H1 (cell line): ENCODE data around the gene OR10H1. TPM values are rescaled to one million over a fixed set of nuclear protein-coding genes. Genes with fewer than 3 reads are reported as not detected.

Experiments
- CTCF ChIA-PET: fragments of 300-600 bp; sonication (Branson Sonifier 250); formaldehyde crosslinking; loops from one replicate; lab custom pipeline; 2021; ENCODE audit not compliant: partially characterized antibody; lab: Charles Lee
- POLR2A ChIA-PET: fragments of 300-600 bp; sonication (Branson Sonifier 250); formaldehyde crosslinking; loops from one replicate; lab custom pipeline; 2021; ENCODE audit warnings: inconsistent platforms; ENCODE audit not compliant: partially characterized antibody; lab: Charles Lee
- DNase-seq, 2 experiments: peaks; one replicate each; pipeline versions ENCODE4 v3.0.0 to v3.0.0-alpha.2; 2010 to 2022; ENCODE audit warnings: low spot score in 2 of 2, low read depth in 1 of 2, mixed read lengths in 1 of 2
- FAIRE-seq: peaks from 2 replicates; lab custom pipeline; 2011; peaks lifted over from hg19 to GRCh38; lab: Jason Lieb, UNC
- H2AFZ ChIP-seq: 2 replicates; pipeline ENCODE4 v1.8.1; 2012; ENCODE audit warnings: low read length, inconsistent platforms
- H2AK5ac ChIP-seq: 2 replicates; pipeline ENCODE4 v1.6.1; 2013; ENCODE audit warnings: low read depth, low read length
- H2BK120ac ChIP-seq: replicated peaks from 2 replicates; pipeline ENCODE3; 2013; ENCODE audit warnings: low read depth, low read length, inconsistent platforms
- H2BK12ac ChIP-seq: 2 replicates; pipeline ENCODE4 v1.6.1; 2013; ENCODE audit warnings: low read depth, low read length
- H2BK15ac ChIP-seq: 2 replicates; pipeline ENCODE4 v1.6.1; 2013; ENCODE audit warnings: low read length
- H2BK20ac ChIP-seq: 2 replicates; pipeline ENCODE4 v1.6.1; 2013; ENCODE audit warnings: low read length
- H2BK5ac ChIP-seq: 2 replicates; pipeline ENCODE4 v1.6.1; 2013; ENCODE audit warnings: low read depth, low read length
- H3K14ac ChIP-seq: 2 replicates; pipeline ENCODE4 v1.6.1; 2013; ENCODE audit warnings: inconsistent platforms; ENCODE audit not compliant: insufficient read length
- H3K18ac ChIP-seq: 2 replicates; pipeline ENCODE4 v1.6.1; 2013; ENCODE audit warnings: low read length; ENCODE audit errors: extremely low read depth
- H3K23ac ChIP-seq: 2 replicates; pipeline ENCODE4 v1.6.1; 2013; ENCODE audit warnings: inconsistent platforms; ENCODE audit not compliant: insufficient read length
- H3K23me2 ChIP-seq: 2 replicates; pipeline ENCODE4 v1.6.1; 2013; ENCODE audit warnings: low read depth, low read length
- H3K27ac ChIP-seq: 2 replicates; pipeline ENCODE4 v1.6.1; 2011; ENCODE audit warnings: low read depth, low read length, inconsistent platforms
- H3K27me3 ChIP-seq, 4 experiments: replicated peaks in 1 of 4; 1 replicate in 1 of 4; 2 replicates in 3 of 4; pipeline versions ENCODE4 v1.6.1 to v1.8.1; 2011 to 2013; ENCODE audit warnings: low read length in 3 of 4, mild to moderate bottlenecking in 3 of 4, inconsistent platforms in 2 of 4, mixed read lengths in 2 of 4, moderate library complexity in 1 of 4; ENCODE audit not compliant: control insufficient read depth in 3 of 4, insufficient read depth in 3 of 4; ENCODE audit errors: extremely low read depth in 1 of 4
- H3K36me3 ChIP-seq, 4 experiments: 2 replicates each; pipeline versions ENCODE4 v1.6.1 to v1.8.1; 2011 to 2013; ENCODE audit warnings: mild to moderate bottlenecking in 4 of 4, low read length in 3 of 4, moderate library complexity in 2 of 4, control low read depth in 1 of 4, inconsistent platforms in 1 of 4; ENCODE audit not compliant: insufficient read depth in 4 of 4, control insufficient read depth in 2 of 4
- H3K4ac ChIP-seq: replicated peaks from 2 replicates; pipeline ENCODE3; 2013; ENCODE audit warnings: low read length, low read depth, mixed read lengths, inconsistent platforms; ENCODE audit not compliant: insufficient read length
- H3K4me1 ChIP-seq, 4 experiments: replicated peaks in 1 of 4; 1 replicate in 1 of 4; 2 replicates in 3 of 4; pipeline versions ENCODE4 v1.6.1 to v1.8.1; 2011 to 2013; ENCODE audit warnings: low read length in 3 of 4, inconsistent platforms in 2 of 4, mixed read lengths in 1 of 4; ENCODE audit not compliant: insufficient read depth in 4 of 4, control insufficient read depth in 3 of 4
- H3K4me2 ChIP-seq, 2 experiments: 2 replicates each; pipeline versions ENCODE4 v1.6.1 to v1.8.1; 2011 to 2013; ENCODE audit warnings: low read depth in 2 of 2, low read length in 2 of 2, control low read depth in 1 of 2, inconsistent platforms in 1 of 2, mild to moderate bottlenecking in 1 of 2; ENCODE audit not compliant: insufficient read depth in 1 of 2
- H3K4me3 ChIP-seq, 4 experiments: fragments of 200-600, 300-600 bp in 1 of 4; sonication (generic), shearing (Covaris generic), sonication (Bioruptor Twin) in 1 of 4; 2 replicates each; pipeline versions ENCODE4 v1.5.1 to v1.8.1; 2011 to 2016; ENCODE audit warnings: low read length in 4 of 4, low read depth in 3 of 4, control low read depth in 2 of 4, inconsistent platforms in 2 of 4, mild to moderate bottlenecking in 2 of 4, mixed read lengths in 1 of 4, moderate library complexity in 1 of 4; ENCODE audit not compliant: insufficient read depth in 2 of 4; ENCODE audit errors: extremely low read depth in 1 of 4
- H3K56ac ChIP-seq: replicated peaks from 2 replicates; pipeline ENCODE3; 2013; ENCODE audit warnings: low read depth, mild to moderate bottlenecking, mixed read lengths, low read length, inconsistent platforms; ENCODE audit not compliant: insufficient read length
- H3K79me1 ChIP-seq: 2 replicates; pipeline ENCODE4 v1.6.1; 2013; ENCODE audit warnings: low read depth, low read length, control low read depth
- H3K79me2 ChIP-seq, 2 experiments: 2 replicates each; pipeline versions ENCODE4 v1.6.1 to v1.8.1; 2012 to 2013; ENCODE audit warnings: low read length in 2 of 2, mild to moderate bottlenecking in 2 of 2, inconsistent platforms in 1 of 2; ENCODE audit not compliant: insufficient read depth in 2 of 2, control insufficient read depth in 1 of 2
- H3K9ac ChIP-seq, 4 experiments: replicated peaks in 1 of 4; 1 replicate in 1 of 4; 2 replicates in 3 of 4; pipeline versions ENCODE4 v1.6.1 to v1.8.1; 2011 to 2013; ENCODE audit warnings: low read depth in 3 of 4, low read length in 3 of 4, control low read depth in 2 of 4, mild to moderate bottlenecking in 2 of 4, moderate library complexity in 2 of 4, inconsistent platforms in 1 of 4; ENCODE audit errors: extremely low read depth in 1 of 4
- H3K9me3 ChIP-seq, 2 experiments: 2 replicates each; pipeline versions ENCODE4 v1.6.1 to v1.8.1; 2012 to 2013; ENCODE audit warnings: mild to moderate bottlenecking in 2 of 2, moderate library complexity in 2 of 2, control low read depth in 1 of 2, inconsistent platforms in 1 of 2, low read depth in 1 of 2, low read length in 1 of 2, mixed read lengths in 1 of 2; ENCODE audit not compliant: insufficient read depth in 2 of 2
- H4K20me1 ChIP-seq, 2 experiments: replicated peaks in 1 of 2; 2 replicates each; pipeline versions ENCODE3 to v1.8.1; 2011 to 2013; ENCODE audit warnings: inconsistent platforms in 2 of 2, low read length in 2 of 2, mild to moderate bottlenecking in 1 of 2; ENCODE audit not compliant: insufficient read depth in 2 of 2, control insufficient read depth in 1 of 2
- H4K5ac ChIP-seq: 2 replicates; pipeline ENCODE4 v1.6.1; 2013; ENCODE audit warnings: low read length, low read depth, mixed read lengths, inconsistent platforms; ENCODE audit not compliant: insufficient read length
- H4K8ac ChIP-seq: 2 replicates; pipeline ENCODE4 v1.8.0; 2013; ENCODE audit warnings: mild to moderate bottlenecking, moderate library complexity, low read length, inconsistent platforms; ENCODE audit not compliant: insufficient read depth; ENCODE audit errors: extremely low read depth
- H4K91ac ChIP-seq: replicated peaks from 2 replicates; pipeline ENCODE3; 2013; ENCODE audit warnings: low read length, mixed read lengths, inconsistent platforms; ENCODE audit not compliant: insufficient read length
- BACH1 ChIP-seq: IDR thresholded peaks from 2 replicates; pipeline ENCODE4 v1.6.1; 2012; ENCODE audit warnings: low read length, improper control_type of control experiment
- CBX5 ChIP-seq: fragments of 300-800, 300-1000 bp; sonication (generic); IDR thresholded peaks from 2 replicates; pipeline ENCODE4 v1.7.1; 2016; ENCODE audit warnings: antibody characterized with exemption, low read length, low read depth
- RAD21 ChIP-seq, 2 experiments: IDR thresholded peaks in 1 of 2; conservative IDR thresholded peaks in 1 of 2; 2 replicates each; pipeline ENCODE4 v1.6.1; 2011; ENCODE audit warnings: low read depth in 2 of 2, low read length in 2 of 2, improper control_type of control experiment in 1 of 2, inconsistent platforms in 1 of 2, mild to moderate bottlenecking in 1 of 2, moderate library complexity in 1 of 2
- SIN3A ChIP-seq, 2 experiments: IDR thresholded peaks in 1 of 2; conservative IDR thresholded peaks in 1 of 2; 2 replicates each; pipeline ENCODE4 v1.6.1; 2011 to 2012; ENCODE audit warnings: low read length in 2 of 2, improper control_type of control experiment in 1 of 2, low read depth in 1 of 2, mild to moderate bottlenecking in 1 of 2
- TAF1 ChIP-seq: IDR thresholded peaks from 2 replicates; pipeline ENCODE4 v1.6.1; 2011; ENCODE audit warnings: mild to moderate bottlenecking, low read depth, low read length
- WGBS, 2 experiments: shearing (Covaris generic) in 1 of 2; methylation state at CpG; one replicate each; pipeline versions ENCODE4 v1.1.6 to v1.1.7; 2013 to 2015; ENCODE audit warnings: low lambda C conversion rate in 2 of 2, mixed read lengths in 2 of 2, inconsistent platforms in 1 of 2, low coverage in 1 of 2, missing lambda C conversion rate in 1 of 2; ENCODE audit not compliant: insufficient replicate concordance in 2 of 2, insufficient coverage in 1 of 2, insufficient read length in 1 of 2; ENCODE audit errors: extremely low coverage in 1 of 2, missing lambda C conversion rate in 1 of 2; 5-methylcytosine and 5-hydroxymethylcytosine counted together
- polyA plus RNA-seq, 7 experiments: library from polyadenylated mRNA; depleted of rRNA in 3 of 7; stranded (reverse) in 5 of 7; unstranded in 2 of 7; fragments of >200 nt in 5 of 7; fragments of 200-250 nt in 2 of 7; gene quantifications; 1 replicate in 5 of 7; 2 replicates in 1 of 7; 4 replicates in 1 of 7; pipeline versions ENCODE4 v1.2.1 to v1.2.3, GENCODE V29; 2011 to 2013; ENCODE audit warnings: missing spikeins in 2 of 7, mixed read lengths in 2 of 7
- total RNA-seq: library from RNA; stranded (reverse); fragmentation: NEBNext Ultra II Directional; extraction: Animal tissue kit (Norgen Biotek cat#: 25700); gene quantifications from 2 replicates; pipeline ENCODE4 v1.2.1, GENCODE V29; 2021

OR10H1 gene
- total and polyA plus RNA-seq, 2 of the 8 experiments (the other 6 are each of a cell fraction or from before 2014, with no cell fraction given) = not detected

DNA sequence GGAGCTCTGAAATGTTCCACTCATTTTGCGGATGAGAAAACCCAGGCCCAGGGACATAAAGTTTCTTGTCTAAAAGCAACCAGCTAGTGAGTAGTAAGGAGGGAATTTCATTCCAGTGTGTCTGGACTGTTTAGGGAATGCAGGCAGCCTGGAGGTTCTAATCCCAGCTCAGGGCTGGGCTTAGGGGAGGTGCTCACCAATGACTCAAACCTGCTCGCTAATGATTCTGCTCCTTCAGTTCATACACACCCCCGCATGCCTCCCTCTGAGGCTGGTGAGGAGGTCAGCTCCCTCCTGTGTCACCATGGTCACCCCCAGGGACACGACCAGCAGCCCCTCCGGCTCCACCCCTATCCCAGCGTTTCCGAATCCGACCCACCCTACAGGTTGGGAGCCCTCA is 47.8 kb upstream of the OR10H1 start:
- no peak for DNase-seq
- POLR2A ChIA-PET = no interaction called here

More for the DNA sequence above, 47.8 kb upstream of the OR10H1 start:
- Histone ChIP-seq H3K79me1 (no peaks in the 10 kb centered on the region), H3K14ac (no peak overlapping the region), H3K36me3 (no peaks in the 10 kb centered on the region), H2BK5ac (no peak overlapping the region), H4K8ac (no peak overlapping the region), H2AFZ (no peak overlapping the region), H2BK12ac (no peak overlapping the region), H3K23me2 (no peaks in the 10 kb centered on the region), H2BK120ac (no peak overlapping the region), H2BK20ac (no peak overlapping the region), H2BK15ac (no peak overlapping the region), H3K4me1 (no peaks in the 10 kb centered on the region), H3K27me3 (no peaks in the 10 kb centered on the region), H3K56ac (no peak overlapping the region), H2AK5ac (no peak overlapping the region), H4K91ac (no peak overlapping the region), H3K4me2 (no peak overlapping the region), H3K9me3 (peaks cover 38 to 81% of the 10 kb centered on the region in 2 experiments; a peak in 3 of 4 replicates), H3K79me2 (no peaks in the 10 kb centered on the region), H3K9ac (no peak overlapping the region), H3K18ac (no peak overlapping the region), H3K27ac (no peak overlapping the region), H4K5ac (no peak overlapping the region), H3K23ac (no peak overlapping the region), H4K20me1 (no peaks in the 10 kb centered on the region), H3K4ac (no peak overlapping the region), H3K4me3 (no peak overlapping the region)
- TF ChIP-seq RAD21 (IDR thresholded peaks at IDR 0.05 in 1 of 2, conservative IDR thresholded peaks at IDR 0.05 in 1 of 2; ENCODE audit: low read depth in 2 of 2, low read length in 2 of 2) (no peak), CBX5 (no peak), SIN3A (conservative IDR thresholded peaks at IDR 0.05 in 1 of 2, IDR thresholded peaks at IDR 0.05 in 1 of 2; ENCODE audit: low read depth in 1 of 2, low read length in 2 of 2) (no peak), BACH1 (no peak), TAF1 (no peak)
- no peak for FAIRE-seq
- CTCF ChIA-PET = interaction anchor here (0.6 kb wide), 1 partner anchor 319 kb away, joined by 3 read pairs; no protein-coding TSS in a partner anchor
- WGBS, 2 experiments = 89% methylated on average over 7 of the region's 8 CpGs; no CpG with 5 or more reads in 1 of the 2 experiments
